ENCODE measurements around the gene TRAF6.

Gene TRAF6

DNA sequence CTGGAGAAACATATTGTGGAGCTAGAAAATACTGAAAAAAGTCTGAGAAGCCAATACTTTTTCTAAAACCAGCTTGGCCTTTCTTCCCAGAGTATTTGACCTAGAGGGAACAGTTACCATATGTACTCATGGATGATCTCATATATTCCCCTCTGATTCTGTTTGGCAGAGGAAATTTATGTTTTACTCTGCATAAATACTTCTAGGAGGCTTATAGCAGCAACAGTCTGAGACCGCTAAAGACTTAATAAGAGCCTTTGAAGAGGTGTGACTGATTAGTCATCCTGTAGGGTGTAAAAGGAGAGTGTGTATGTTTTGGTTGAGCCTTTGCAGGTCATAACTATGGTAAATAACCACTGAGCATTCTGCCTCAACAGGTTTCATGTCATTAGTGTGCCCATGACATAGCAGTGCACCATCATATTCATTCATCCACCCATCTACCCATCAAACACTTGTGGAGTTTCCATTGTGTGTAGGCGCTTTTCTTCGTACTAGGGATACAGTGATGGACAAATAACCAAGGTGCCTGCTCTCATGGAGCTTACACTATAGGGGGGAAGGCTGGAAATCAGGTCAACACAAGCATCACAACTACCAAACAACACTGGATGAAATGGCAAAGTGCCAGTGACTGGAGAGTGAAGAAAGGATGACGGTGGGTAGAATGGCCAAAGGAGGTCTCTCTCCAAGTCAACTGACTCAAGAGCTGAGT lies 44.5 kb downstream of the TRAF6 start:
- TF ChIP-seq, protein P1, sequence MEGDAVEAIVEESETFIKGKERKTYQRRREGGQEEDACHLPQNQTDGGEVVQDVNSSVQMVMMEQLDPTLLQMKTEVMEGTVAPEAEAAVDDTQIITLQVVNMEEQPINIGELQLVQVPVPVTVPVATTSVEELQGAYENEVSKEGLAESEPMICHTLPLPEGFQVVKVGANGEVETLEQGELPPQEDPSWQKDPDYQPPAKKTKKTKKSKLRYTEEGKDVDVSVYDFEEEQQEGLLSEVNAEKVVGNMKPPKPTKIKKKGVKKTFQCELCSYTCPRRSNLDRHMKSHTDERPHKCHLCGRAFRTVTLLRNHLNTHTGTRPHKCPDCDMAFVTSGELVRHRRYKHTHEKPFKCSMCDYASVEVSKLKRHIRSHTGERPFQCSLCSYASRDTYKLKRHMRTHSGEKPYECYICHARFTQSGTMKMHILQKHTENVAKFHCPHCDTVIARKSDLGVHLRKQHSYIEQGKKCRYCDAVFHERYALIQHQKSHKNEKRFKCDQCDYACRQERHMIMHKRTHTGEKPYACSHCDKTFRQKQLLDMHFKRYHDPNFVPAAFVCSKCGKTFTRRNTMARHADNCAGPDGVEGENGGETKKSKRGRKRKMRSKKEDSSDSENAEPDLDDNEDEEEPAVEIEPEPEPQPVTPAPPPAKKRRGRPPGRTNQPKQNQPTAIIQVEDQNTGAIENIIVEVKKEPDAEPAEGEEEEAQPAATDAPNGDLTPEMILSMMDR (conservative IDR thresholded peaks at IDR 0.05; ENCODE audit: low read length), result no peak
- no peak overlapping the region for H3K4me3 ChIP-seq (ENCODE audit: low read length)
- DNase-seq (ENCODE audit: low read depth), result peak; percentile 15

DNA sequence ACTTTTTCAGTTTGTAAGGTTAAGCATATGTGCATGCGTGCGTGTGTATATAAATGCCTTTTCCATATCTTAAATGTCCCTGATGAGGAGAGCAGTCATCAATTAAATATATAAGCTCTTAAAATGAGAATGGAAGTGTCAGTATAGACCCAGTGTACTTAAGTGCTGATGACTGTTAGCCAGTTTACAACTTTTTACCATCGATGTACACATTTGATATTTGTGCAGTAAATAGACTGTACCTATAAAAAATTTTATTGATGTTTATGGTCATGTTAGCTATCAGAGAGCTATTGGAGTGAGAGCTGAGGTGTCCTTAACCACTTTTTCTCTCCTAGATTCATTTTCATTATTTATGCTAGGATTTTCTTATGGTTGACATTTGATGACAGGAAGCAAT lies 45.4 kb downstream of the TRAF6 start:
- no peak overlapping the region for H3K4me3 ChIP-seq (ENCODE audit: low read length)
- TF ChIP-seq, protein P1 (conservative IDR thresholded peaks at IDR 0.05; ENCODE audit: low read length), result no peak
- no peak for DNase-seq (ENCODE audit: low read depth)

DNA sequence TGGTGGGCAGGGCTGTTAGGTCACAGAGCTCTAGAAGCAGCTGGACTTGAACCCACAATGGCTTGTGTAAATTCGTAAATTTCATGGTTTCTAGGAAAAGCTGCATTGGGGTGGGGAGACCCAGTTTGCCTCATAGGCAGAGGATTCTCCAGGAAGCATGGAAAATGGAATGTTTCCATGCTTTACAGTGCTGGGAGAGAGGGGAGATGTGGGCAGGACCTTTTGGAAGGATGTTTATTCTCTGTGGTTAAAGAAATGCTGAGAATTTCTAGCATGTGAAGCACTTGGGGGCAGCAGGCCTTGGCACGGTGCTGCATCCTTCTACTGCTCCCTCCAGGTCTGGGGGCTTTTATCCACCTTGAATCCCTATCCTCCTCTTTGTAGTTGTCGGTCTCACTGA lies 46.3 kb downstream of the TRAF6 start:
- DNase-seq (ENCODE audit: low read depth), result peak; percentile 51
- TF ChIP-seq, protein P1 (conservative IDR thresholded peaks at IDR 0.05; ENCODE audit: low read length), result no peak
- no peak overlapping the region for H3K4me3 ChIP-seq (ENCODE audit: low read length)

DNA sequence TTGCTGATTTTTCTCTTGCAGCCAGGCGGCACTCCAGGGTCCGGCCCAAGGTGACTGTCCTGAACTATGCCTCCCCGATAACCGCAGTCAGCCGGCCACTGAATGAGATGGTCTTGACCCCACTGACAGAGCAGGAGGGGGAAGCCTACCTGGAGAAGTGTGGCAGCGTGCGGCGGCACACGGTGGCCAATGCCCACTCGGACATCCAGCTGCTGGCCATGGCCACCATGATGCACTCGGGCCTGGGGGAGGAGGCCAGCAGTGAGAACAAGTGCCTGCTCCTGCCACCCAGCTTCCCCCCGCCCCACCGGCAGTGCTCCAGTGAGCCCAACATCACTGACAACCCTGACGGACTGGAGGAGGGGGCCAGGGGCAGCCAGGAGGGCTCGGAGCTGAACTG lies 47.8 kb downstream of the TRAF6 start:
- H3K4me3 ChIP-seq (ENCODE audit: low read length), result no peak overlapping the region
- no peak for DNase-seq (ENCODE audit: low read depth)
- TF ChIP-seq, protein P1 (conservative IDR thresholded peaks at IDR 0.05; ENCODE audit: low read length), result no peak

DNA sequence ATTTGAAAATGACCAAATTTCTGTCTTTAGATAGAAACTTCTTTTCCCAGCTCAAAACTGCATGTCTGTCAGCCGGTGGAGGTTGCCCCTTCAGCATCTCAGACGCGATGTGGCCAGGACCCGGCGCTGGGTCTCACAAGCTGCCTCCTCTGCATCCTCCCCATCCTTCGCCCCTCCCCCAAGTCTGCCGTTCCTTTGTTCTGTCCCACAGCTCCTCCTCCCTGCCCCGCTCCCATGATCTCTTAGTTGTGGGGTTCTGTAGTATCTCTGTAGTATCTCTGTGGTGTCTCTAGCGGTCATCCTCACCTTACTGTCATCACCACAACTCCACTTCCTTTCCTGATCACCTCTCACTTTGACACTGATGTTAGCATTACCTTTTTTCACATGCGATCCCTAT lies 49.9 kb downstream of the TRAF6 start:
- TF ChIP-seq, protein P1 (conservative IDR thresholded peaks at IDR 0.05; ENCODE audit: low read length), result no peak
- DNase-seq (ENCODE audit: low read depth), result no peak
- no peak overlapping the region for H3K4me3 ChIP-seq (ENCODE audit: low read length)

DNA sequence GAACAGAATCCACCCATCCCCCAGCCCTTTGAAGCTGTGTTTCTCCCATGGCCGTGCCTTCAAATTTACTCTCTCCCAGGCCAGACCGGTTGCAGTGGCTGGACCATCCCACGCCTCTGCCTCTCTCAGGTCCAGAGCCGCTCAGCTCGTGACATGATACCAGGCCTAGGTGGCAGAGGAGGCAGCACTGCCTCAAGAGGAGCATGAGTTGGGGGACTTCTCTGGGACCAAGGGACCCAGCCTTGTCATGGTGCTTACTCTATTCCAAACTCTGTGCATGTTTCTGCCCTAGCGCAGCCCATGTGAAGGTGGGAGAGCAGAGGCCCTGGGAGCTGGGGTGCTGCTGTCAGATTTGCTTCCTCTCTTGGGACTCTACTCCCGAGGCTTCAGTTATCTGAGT lies 51.0 kb downstream of the TRAF6 start:
- DNase-seq (ENCODE audit: low read depth), result no peak
- TF ChIP-seq, protein P1 (conservative IDR thresholded peaks at IDR 0.05; ENCODE audit: low read length), result no peak
- H3K4me3 ChIP-seq (ENCODE audit: low read length), result no peak overlapping the region

DNA sequence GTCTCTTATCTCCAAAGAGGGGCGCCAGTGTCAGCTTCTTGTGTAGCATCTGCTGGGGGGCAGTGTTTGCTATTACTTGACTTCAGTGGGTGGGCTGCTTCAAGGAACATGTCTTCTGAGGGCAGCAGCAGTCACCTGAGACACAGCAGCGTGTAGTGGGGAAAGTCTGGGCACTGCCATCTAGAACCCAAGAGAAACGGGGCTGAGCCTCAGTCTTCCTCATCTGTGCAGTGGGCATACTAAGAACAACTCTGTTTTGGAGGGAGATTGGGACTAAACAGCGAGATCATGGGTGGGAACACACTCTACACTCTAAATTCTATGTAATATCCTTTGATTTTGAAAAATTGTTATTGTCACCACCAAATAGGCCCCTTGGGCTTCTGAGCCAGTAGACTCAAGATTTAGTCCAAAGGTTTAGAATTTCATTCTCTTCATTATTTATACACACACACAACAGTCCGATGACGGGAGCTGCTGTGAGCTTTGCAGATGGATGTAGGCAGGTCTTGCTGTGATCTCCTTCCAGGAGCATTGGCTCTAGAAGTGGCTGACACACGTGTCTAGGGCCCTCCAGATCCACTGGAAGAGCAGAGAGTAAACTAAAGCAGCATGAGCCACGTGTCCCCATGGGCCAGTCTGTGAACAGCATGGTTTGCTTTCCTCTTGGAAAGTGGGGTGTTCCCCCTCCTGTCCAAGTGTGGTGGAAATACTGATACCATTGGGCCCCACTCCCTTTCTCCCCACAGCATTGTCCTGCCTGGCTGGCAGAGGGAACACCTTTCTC lies 51.8 kb downstream of the TRAF6 start:
- DNase-seq (ENCODE audit: low read depth), result no peak
- no peak overlapping the region for H3K4me3 ChIP-seq (ENCODE audit: low read length)
- TF ChIP-seq, protein P1 (conservative IDR thresholded peaks at IDR 0.05; ENCODE audit: low read length), result no peak
